Ishikawa (cell line): ENCODE measurements around the gene GRK5.

Source experiments
- CEBPB ChIP-seq: IDR thresholded peaks from 2 replicates; pipeline ENCODE4 v1.6.1; 2012
- CREB1 ChIP-seq: IDR thresholded peaks from 2 replicates; pipeline ENCODE4 v1.6.1; 2012; ENCODE audit warnings: low read depth
- EGR1 ChIP-seq: IDR thresholded peaks from 2 replicates; pipeline ENCODE4 v1.6.1; 2012
- EP300 ChIP-seq: IDR thresholded peaks from 2 replicates; pipeline ENCODE4 v1.6.1; 2012; ENCODE audit warnings: borderline replicate concordance
- FOXM1 ChIP-seq: IDR thresholded peaks from 2 replicates; pipeline ENCODE4 v1.6.1; 2012; ENCODE audit warnings: low read depth, borderline replicate concordance
- NFIC ChIP-seq: IDR thresholded peaks from 2 replicates; pipeline ENCODE4 v1.6.1; 2012
- RAD21 ChIP-seq: IDR thresholded peaks from 2 replicates; pipeline ENCODE4 v1.6.1; 2012; ENCODE audit warnings: low read depth
- TAF1 ChIP-seq: IDR thresholded peaks from 2 replicates; pipeline ENCODE4 v1.6.1; 2012; ENCODE audit warnings: low read depth, mild to moderate bottlenecking
- TCF12 ChIP-seq: IDR thresholded peaks from 2 replicates; pipeline ENCODE4 v1.6.1; 2012; ENCODE audit warnings: low read depth
- TEAD4 ChIP-seq: IDR thresholded peaks from 2 replicates; pipeline ENCODE4 v1.6.1; 2012
- YY1 ChIP-seq: IDR thresholded peaks from 2 replicates; pipeline ENCODE4 v1.6.1; 2012; ENCODE audit warnings: low read depth
- ZBTB7A ChIP-seq: IDR thresholded peaks from 2 replicates; pipeline ENCODE4 v1.6.1; 2012; ENCODE audit warnings: low read depth
- TF ChIP-seq, protein P1 (sequence below): IDR thresholded peaks from 2 replicates; pipeline ENCODE4 v1.6.1; 2012
- TF ChIP-seq, protein P2 (sequence below): IDR thresholded peaks from 2 replicates; pipeline ENCODE4 v1.6.1; 2012; ENCODE audit warnings: low read depth, mild to moderate bottlenecking
- TF ChIP-seq, protein P3 (sequence below): IDR thresholded peaks from 2 replicates; pipeline ENCODE4 v1.6.1; 2012

The GRK5 gene

DNA sequence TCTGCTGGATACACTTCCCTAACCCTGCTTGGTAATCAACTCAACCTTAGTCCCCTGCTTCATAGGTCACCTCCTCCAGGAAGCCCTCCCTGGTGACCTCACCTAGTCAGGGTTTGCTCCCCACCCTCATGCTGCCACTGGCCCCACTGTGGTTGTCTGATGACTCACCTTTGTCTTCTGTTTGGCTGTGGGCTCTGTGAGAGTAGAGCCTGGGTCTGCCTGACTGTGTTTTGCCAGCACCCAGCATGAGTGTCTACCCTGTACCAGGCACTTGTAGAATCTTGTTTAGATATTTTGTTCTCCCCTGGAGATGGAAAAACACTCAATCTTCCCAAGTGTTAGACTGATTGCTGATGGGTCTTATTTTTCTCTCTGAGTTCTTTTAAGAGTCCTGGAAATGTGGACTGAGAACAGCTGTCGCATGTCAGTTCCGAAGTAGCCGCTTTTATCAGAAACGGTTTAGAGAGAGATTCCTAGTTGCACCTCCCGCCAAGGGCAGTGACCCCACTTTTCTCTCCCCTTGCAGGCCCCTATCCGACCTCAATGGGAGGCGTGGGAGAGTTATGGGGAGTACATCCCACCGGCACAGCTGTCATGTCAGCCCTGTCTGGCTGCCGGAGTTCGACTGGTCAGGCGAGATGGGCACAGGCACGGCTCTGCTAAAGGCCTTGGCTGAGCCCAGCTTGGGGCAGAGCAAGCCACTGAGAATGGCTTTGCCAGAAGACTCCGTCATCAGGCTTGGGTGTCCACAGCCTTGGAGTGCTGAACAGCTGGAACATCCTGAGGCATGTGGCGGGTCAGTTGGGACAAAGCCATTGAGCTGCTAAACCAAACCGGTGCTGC is 134.3 kb downstream of the GRK5 start:
- TF ChIP-seq YY1: no peak
- TF ChIP-seq, protein P1, sequence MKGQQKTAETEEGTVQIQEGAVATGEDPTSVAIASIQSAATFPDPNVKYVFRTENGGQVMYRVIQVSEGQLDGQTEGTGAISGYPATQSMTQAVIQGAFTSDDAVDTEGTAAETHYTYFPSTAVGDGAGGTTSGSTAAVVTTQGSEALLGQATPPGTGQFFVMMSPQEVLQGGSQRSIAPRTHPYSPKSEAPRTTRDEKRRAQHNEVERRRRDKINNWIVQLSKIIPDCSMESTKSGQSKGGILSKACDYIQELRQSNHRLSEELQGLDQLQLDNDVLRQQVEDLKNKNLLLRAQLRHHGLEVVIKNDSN: no peak
- TF ChIP-seq, protein P2, sequence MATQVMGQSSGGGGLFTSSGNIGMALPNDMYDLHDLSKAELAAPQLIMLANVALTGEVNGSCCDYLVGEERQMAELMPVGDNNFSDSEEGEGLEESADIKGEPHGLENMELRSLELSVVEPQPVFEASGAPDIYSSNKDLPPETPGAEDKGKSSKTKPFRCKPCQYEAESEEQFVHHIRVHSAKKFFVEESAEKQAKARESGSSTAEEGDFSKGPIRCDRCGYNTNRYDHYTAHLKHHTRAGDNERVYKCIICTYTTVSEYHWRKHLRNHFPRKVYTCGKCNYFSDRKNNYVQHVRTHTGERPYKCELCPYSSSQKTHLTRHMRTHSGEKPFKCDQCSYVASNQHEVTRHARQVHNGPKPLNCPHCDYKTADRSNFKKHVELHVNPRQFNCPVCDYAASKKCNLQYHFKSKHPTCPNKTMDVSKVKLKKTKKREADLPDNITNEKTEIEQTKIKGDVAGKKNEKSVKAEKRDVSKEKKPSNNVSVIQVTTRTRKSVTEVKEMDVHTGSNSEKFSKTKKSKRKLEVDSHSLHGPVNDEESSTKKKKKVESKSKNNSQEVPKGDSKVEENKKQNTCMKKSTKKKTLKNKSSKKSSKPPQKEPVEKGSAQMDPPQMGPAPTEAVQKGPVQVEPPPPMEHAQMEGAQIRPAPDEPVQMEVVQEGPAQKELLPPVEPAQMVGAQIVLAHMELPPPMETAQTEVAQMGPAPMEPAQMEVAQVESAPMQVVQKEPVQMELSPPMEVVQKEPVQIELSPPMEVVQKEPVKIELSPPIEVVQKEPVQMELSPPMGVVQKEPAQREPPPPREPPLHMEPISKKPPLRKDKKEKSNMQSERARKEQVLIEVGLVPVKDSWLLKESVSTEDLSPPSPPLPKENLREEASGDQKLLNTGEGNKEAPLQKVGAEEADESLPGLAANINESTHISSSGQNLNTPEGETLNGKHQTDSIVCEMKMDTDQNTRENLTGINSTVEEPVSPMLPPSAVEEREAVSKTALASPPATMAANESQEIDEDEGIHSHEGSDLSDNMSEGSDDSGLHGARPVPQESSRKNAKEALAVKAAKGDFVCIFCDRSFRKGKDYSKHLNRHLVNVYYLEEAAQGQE: peak; percentile 29; the same call in 1 of the 2 replicates

DNA sequence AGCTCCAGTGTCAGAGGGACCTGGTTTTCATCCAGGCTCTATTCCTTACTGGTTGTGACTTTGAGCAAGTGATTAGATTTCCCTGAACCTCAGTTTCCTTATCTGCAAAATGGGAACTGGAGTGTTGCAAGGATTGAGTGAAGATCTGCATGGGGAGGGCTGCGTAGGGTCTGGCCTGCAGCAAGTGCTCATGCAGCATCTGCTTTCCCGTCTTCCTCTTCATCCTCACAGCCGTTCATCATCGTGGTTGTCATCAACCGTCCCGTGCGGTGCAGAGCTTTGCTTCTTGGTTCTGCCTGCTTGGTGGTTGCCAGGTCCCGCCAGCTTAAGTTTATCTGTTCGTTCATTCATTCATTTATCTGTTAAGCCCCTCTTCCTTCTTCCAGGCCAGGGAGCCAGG is 135.0 kb downstream of the GRK5 start:
- TF ChIP-seq CEBPB (no peak), TCF12 (no peak), CREB1 (no peak), ZBTB7A (no peak), EP300 (no peak), TEAD4 (no peak), RAD21 (no peak), FOXM1 (no peak)
- TF ChIP-seq, protein P1: no peak
- TF ChIP-seq, protein P2: no peak

DNA sequence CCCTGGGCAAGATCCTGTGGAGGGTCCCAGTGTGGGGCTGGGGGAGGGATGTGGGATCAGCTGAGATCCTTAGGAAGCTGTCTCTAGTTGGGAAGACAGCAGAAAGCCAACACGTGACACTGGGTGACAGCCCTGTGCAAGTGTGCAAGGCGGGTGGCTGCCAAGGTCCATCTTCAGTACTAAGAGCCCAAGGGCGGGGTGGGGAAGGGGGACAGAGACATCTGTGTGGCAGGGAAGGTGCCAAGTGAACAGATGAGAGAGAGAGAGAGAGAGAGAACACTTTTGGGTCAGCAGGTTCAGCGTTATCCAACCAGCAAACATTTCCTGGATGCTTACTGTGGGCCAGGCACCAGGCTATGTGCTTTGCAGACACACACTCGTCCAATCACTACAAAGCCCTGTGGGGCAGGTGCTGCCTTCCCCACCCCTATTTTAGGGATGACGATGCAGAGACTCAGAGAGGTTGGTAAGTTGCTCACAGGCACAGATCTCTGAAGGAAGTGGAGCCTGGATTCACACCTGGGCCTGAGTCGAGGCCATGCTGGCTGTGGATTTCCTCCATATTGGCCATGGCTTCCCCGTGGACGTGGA is 135.7 kb downstream of the GRK5 start:
- TF ChIP-seq EGR1 (no peak), FOXM1 (no peak), EP300 (no peak), TEAD4 (no peak), NFIC (no peak), YY1 (no peak), CREB1 (no peak), CEBPB (no peak), RAD21 (no peak), ZBTB7A (no peak), TCF12 (no peak)
- TF ChIP-seq, protein P1: no peak
- TF ChIP-seq, protein P2: no peak

DNA sequence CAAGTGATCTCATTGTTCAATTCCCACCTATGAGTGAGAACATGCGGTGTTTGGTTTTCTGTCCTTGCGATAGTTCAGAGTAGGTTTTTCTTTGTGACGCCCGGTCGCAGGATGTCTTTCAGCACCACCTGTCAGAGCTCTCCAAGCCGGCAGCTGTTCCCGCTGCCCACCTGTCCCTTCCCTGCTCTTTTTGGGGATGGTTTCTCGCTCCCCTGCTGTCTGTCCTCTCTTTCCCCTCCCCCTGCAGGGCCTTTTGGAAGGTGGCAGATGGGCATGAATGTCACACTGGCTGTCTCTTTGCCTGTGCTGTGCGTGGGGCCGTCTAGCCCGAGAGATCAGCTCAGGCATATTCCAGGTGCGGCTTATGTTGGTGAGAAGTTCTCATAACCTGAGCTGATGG is 137.0 kb downstream of the GRK5 start:
- TF ChIP-seq TCF12: no peak
- no peak for TF ChIP-seq CEBPB
- TF ChIP-seq YY1: no peak
- TF ChIP-seq EGR1: no peak
- TF ChIP-seq RAD21: no peak
- TF ChIP-seq CREB1: no peak
- TF ChIP-seq TAF1: no peak
- TF ChIP-seq FOXM1: no peak
- no peak for TF ChIP-seq EP300
- TF ChIP-seq TEAD4: no peak
- TF ChIP-seq, protein P3, sequence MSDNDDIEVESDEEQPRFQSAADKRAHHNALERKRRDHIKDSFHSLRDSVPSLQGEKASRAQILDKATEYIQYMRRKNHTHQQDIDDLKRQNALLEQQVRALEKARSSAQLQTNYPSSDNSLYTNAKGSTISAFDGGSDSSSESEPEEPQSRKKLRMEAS: no peak
